ENCODE data around the gene SMG7.

The SMG7 gene

GRCh38 chr1:183552891-183553290, 80.6 kb downstream of the SMG7 start:
- TF ChIP-seq, protein P1, sequence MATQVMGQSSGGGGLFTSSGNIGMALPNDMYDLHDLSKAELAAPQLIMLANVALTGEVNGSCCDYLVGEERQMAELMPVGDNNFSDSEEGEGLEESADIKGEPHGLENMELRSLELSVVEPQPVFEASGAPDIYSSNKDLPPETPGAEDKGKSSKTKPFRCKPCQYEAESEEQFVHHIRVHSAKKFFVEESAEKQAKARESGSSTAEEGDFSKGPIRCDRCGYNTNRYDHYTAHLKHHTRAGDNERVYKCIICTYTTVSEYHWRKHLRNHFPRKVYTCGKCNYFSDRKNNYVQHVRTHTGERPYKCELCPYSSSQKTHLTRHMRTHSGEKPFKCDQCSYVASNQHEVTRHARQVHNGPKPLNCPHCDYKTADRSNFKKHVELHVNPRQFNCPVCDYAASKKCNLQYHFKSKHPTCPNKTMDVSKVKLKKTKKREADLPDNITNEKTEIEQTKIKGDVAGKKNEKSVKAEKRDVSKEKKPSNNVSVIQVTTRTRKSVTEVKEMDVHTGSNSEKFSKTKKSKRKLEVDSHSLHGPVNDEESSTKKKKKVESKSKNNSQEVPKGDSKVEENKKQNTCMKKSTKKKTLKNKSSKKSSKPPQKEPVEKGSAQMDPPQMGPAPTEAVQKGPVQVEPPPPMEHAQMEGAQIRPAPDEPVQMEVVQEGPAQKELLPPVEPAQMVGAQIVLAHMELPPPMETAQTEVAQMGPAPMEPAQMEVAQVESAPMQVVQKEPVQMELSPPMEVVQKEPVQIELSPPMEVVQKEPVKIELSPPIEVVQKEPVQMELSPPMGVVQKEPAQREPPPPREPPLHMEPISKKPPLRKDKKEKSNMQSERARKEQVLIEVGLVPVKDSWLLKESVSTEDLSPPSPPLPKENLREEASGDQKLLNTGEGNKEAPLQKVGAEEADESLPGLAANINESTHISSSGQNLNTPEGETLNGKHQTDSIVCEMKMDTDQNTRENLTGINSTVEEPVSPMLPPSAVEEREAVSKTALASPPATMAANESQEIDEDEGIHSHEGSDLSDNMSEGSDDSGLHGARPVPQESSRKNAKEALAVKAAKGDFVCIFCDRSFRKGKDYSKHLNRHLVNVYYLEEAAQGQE (IDR thresholded peaks at IDR 0.05; ENCODE audit: insufficient read depth in 1 of 2, low read depth in 2 of 2, low read length in 2 of 2): no peak
- TF ChIP-seq SIN3A (IDR thresholded peaks at IDR 0.05; ENCODE audit: borderline replicate concordance, insufficient read depth, low read length) (no peak), TAF1 (IDR thresholded peaks at IDR 0.05; ENCODE audit: borderline replicate concordance, insufficient read depth, low read length) (no peak)

DNA sequence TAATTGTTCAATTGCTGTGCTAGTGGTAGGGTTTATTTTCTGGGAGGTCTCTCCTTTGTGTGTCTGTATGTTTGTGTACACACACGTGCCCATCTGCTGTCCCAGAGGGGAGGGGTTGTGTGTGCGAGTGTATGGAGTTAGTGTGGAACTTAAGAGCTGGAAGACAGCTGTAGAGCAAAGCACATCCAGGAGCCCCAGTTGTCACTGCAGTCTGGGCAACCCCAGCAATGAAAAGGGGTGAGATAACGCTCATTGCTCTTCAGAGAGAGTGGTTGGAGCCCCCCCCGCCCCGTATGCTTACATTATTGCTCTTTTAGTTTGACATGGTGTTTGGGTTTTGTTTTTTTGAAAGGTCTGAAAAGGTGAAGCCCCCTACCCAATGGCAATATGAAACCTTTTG, 81.0 kb downstream of the SMG7 start:
- TF ChIP-seq, protein P1 (IDR thresholded peaks at IDR 0.05; ENCODE audit: insufficient read depth in 1 of 2, low read depth in 2 of 2, low read length in 2 of 2): no peak
- TF ChIP-seq POLR2AphosphoS5 (IDR thresholded peaks at IDR 0.05; ENCODE audit: low read depth, low read length) (no peak), FOXP2 (optimal IDR thresholded peaks at IDR 0.05; ENCODE audit: borderline replicate concordance, extremely low read depth, extremely low read length, insufficient read depth) (no peak), TAF1 (IDR thresholded peaks at IDR 0.05; ENCODE audit: borderline replicate concordance, insufficient read depth, low read length) (no peak), SIN3A (IDR thresholded peaks at IDR 0.05; ENCODE audit: borderline replicate concordance, insufficient read depth, low read length) (no peak)

DNA sequence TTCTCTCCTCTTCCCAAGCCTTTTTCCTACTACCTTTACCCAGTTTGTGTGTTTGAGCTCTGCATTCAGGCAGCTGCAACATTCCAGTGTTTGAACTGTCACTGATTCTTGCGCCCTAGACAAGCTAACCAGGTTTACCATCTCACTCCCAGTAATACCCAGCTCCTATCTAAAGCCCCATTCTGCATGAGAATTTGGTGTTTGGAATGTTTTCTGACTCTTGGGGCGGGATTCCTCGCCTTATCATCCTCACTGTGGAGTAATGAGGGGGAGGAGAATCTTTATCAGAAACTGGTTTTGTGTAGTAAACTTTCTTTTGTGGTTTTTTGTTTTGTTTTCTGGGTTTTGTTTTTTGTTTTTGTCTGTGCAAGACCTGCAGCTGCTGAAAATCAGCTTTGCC, 81.5 kb downstream of the SMG7 start:
- TF ChIP-seq, protein P1 (IDR thresholded peaks at IDR 0.05; ENCODE audit: insufficient read depth in 1 of 2, low read depth in 2 of 2, low read length in 2 of 2): no peak
- TF ChIP-seq SIN3A (IDR thresholded peaks at IDR 0.05; ENCODE audit: borderline replicate concordance, insufficient read depth, low read length) (no peak), TAF1 (IDR thresholded peaks at IDR 0.05; ENCODE audit: borderline replicate concordance, insufficient read depth, low read length) (no peak), POLR2AphosphoS5 (IDR thresholded peaks at IDR 0.05; ENCODE audit: low read depth, low read length) (no peak)

DNA sequence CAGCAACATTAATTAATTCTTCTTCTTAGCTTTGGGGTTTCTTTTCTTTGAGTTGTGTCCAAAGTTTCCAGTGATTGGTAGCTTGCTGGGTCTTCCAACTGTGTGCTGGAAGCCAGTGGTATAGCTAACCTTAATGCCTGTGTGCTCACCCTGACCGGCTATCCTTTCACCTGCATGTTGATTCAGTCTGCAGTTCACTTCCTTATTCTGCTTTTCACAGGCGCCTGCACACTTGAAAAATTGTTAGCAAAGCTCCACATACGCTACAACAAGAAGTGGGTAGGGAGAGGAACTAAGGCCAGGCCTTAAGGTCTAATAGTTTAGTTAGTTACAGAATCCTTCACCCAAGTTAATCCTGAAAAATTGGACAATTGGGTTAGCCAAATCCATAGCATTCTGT, 82.3 kb downstream of the SMG7 start:
- TF ChIP-seq SIN3A (IDR thresholded peaks at IDR 0.05; ENCODE audit: borderline replicate concordance, insufficient read depth, low read length) (no peak), FOXP2 (optimal IDR thresholded peaks at IDR 0.05; ENCODE audit: borderline replicate concordance, extremely low read depth, extremely low read length, insufficient read depth) (no peak), POLR2AphosphoS5 (IDR thresholded peaks at IDR 0.05; ENCODE audit: low read depth, low read length) (no peak), TAF1 (IDR thresholded peaks at IDR 0.05; ENCODE audit: borderline replicate concordance, insufficient read depth, low read length) (no peak)
- TF ChIP-seq, protein P1 (IDR thresholded peaks at IDR 0.05; ENCODE audit: insufficient read depth in 1 of 2, low read depth in 2 of 2, low read length in 2 of 2): no peak

- TF ChIP-seq FOXP2 (optimal IDR thresholded peaks at IDR 0.05; ENCODE audit: borderline replicate concordance, extremely low read depth, extremely low read length, insufficient read depth) (no peak), TAF1 (IDR thresholded peaks at IDR 0.05; ENCODE audit: borderline replicate concordance, insufficient read depth, low read length) (no peak), SIN3A (IDR thresholded peaks at IDR 0.05; ENCODE audit: borderline replicate concordance, insufficient read depth, low read length) (no peak), POLR2AphosphoS5 (IDR thresholded peaks at IDR 0.05; ENCODE audit: low read depth, low read length) (no peak)
- TF ChIP-seq, protein P1 (IDR thresholded peaks at IDR 0.05; ENCODE audit: insufficient read depth in 1 of 2, low read depth in 2 of 2, low read length in 2 of 2): no peak
Measured at GRCh38 chr1:183559061-183559460, 86.8 kb downstream of the SMG7 start.
